ENCODE data around the gene SYK.

The SYK gene

DNA sequence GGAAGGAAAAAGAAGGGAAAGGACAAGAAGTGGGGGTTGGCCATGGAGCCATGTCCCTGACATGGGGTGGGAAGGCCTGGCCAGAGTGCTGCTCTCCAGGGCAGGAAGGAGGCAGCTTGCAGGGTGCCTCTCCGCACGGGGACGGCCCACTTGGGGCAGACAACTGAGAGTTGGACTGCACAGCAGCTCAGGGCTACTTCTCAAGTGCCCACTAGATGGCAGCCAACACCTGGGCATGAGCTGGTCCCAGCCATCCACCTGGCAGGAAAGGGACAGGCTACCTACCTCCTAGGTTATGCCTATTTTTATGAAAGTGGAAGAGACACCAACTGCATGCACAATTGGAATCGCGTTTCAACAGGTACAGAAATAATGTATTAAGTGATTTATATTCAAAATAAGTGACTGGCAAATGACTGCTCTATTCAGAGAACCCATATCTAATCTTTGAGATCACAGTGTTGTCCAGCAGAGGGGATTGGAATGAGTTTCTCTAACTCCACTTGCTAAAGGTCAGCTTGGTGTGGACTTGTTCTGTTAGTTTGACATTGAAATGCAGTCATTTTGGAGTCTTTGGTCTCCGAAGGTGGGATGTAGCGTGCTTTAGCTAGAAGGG lies 113.4 kb downstream of the SYK start:
- H3K36me3 ChIP-seq (ENCODE audit: insufficient read depth, low read length), result no peaks in the 10 kb centered on the region
- H3K4me2 ChIP-seq (ENCODE audit: low read depth, low read length, poor library complexity, severe bottlenecking), result no peak overlapping the region
- H4K20me1 ChIP-seq (ENCODE audit: insufficient read depth, low read length, poor library complexity, severe bottlenecking), result no peaks in the 10 kb centered on the region
- no peak overlapping the region for H3K9ac ChIP-seq (ENCODE audit: low read depth, low read length, poor library complexity, severe bottlenecking)
- H3K27me3 ChIP-seq (ENCODE audit: insufficient read depth, low read length, poor library complexity, severe bottlenecking), result no peaks in the 10 kb centered on the region
- TF ChIP-seq, protein P1, sequence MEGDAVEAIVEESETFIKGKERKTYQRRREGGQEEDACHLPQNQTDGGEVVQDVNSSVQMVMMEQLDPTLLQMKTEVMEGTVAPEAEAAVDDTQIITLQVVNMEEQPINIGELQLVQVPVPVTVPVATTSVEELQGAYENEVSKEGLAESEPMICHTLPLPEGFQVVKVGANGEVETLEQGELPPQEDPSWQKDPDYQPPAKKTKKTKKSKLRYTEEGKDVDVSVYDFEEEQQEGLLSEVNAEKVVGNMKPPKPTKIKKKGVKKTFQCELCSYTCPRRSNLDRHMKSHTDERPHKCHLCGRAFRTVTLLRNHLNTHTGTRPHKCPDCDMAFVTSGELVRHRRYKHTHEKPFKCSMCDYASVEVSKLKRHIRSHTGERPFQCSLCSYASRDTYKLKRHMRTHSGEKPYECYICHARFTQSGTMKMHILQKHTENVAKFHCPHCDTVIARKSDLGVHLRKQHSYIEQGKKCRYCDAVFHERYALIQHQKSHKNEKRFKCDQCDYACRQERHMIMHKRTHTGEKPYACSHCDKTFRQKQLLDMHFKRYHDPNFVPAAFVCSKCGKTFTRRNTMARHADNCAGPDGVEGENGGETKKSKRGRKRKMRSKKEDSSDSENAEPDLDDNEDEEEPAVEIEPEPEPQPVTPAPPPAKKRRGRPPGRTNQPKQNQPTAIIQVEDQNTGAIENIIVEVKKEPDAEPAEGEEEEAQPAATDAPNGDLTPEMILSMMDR (conservative IDR thresholded peaks at IDR 0.05; ENCODE audit: low read length), result peak; percentile 91
- TF ChIP-seq EZH2phosphoT487 (IDR thresholded peaks at IDR 0.05; ENCODE audit: borderline replicate concordance), result no peak
- H3K9me2 ChIP-seq (replicated peaks; ENCODE audit: low read depth, low read length), result no peaks in the 10 kb centered on the region
- H3K4me3 ChIP-seq (ENCODE audit: low read length, poor library complexity, severe bottlenecking), result no peak overlapping the region
- H3K4me1 ChIP-seq (ENCODE audit: insufficient read depth, low read length, poor library complexity, severe bottlenecking), result no peaks in the 10 kb centered on the region
- H3F3A ChIP-seq (ENCODE audit: low read depth), result no peaks in the 10 kb centered on the region
- H3K9me3 ChIP-seq (ENCODE audit: insufficient read depth, low read depth, low read length), result no peaks in the 10 kb centered on the region
- H3K79me2 ChIP-seq (ENCODE audit: insufficient read depth, low read length), result no peaks in the 10 kb centered on the region
- no peak overlapping the region for H2AFZ ChIP-seq (ENCODE audit: low read length)

- no peaks in the 10 kb centered on the region for H3K4me1 ChIP-seq (ENCODE audit: insufficient read depth, low read length, poor library complexity, severe bottlenecking)
- H3K4me2 ChIP-seq (ENCODE audit: low read depth, low read length, poor library complexity, severe bottlenecking), result no peak overlapping the region
- no peaks in the 10 kb centered on the region for H3F3A ChIP-seq (ENCODE audit: low read depth)
- no peaks in the 10 kb centered on the region for H3K27me3 ChIP-seq (ENCODE audit: insufficient read depth, low read length, poor library complexity, severe bottlenecking)
- H3K9me3 ChIP-seq (ENCODE audit: insufficient read depth, low read depth, low read length), result no peaks in the 10 kb centered on the region
- no peak overlapping the region for H3K4me3 ChIP-seq (ENCODE audit: low read length, poor library complexity, severe bottlenecking)
- H3K9ac ChIP-seq (ENCODE audit: low read depth, low read length, poor library complexity, severe bottlenecking), result no peak overlapping the region
- TF ChIP-seq, protein P1 (conservative IDR thresholded peaks at IDR 0.05; ENCODE audit: low read length), result peak; percentile 59
- TF ChIP-seq EZH2phosphoT487 (IDR thresholded peaks at IDR 0.05; ENCODE audit: borderline replicate concordance), result no peak
- H3K9me2 ChIP-seq (replicated peaks; ENCODE audit: low read depth, low read length), result no peaks in the 10 kb centered on the region
- H3K79me2 ChIP-seq (ENCODE audit: insufficient read depth, low read length), result no peaks in the 10 kb centered on the region
- no peaks in the 10 kb centered on the region for H3K36me3 ChIP-seq (ENCODE audit: insufficient read depth, low read length)
- no peaks in the 10 kb centered on the region for H4K20me1 ChIP-seq (ENCODE audit: insufficient read depth, low read length, poor library complexity, severe bottlenecking)
- H2AFZ ChIP-seq (ENCODE audit: low read length), result no peak overlapping the region
These were observed 114.1 kb downstream of the SYK start for GRCh38 chr9:90915693-90916092.

GRCh38 chr9:90916147-90916734 lies 114.6 kb downstream of the SYK start:
- Histone ChIP-seq H3K4me3 (ENCODE audit: low read length, poor library complexity, severe bottlenecking) (no peak overlapping the region), H3K27me3 (ENCODE audit: insufficient read depth, low read length, poor library complexity, severe bottlenecking) (no peaks in the 10 kb centered on the region), H3K4me1 (ENCODE audit: insufficient read depth, low read length, poor library complexity, severe bottlenecking) (no peaks in the 10 kb centered on the region), H3K9ac (ENCODE audit: low read depth, low read length, poor library complexity, severe bottlenecking) (no peak overlapping the region), H4K20me1 (ENCODE audit: insufficient read depth, low read length, poor library complexity, severe bottlenecking) (no peaks in the 10 kb centered on the region), H3K9me2 (replicated peaks; ENCODE audit: low read depth, low read length) (no peaks in the 10 kb centered on the region), H3K79me2 (ENCODE audit: insufficient read depth, low read length) (no peaks in the 10 kb centered on the region), H2AFZ (ENCODE audit: low read length) (no peak overlapping the region), H3K36me3 (ENCODE audit: insufficient read depth, low read length) (no peaks in the 10 kb centered on the region), H3K9me3 (ENCODE audit: insufficient read depth, low read depth, low read length) (no peaks in the 10 kb centered on the region), H3F3A (ENCODE audit: low read depth) (no peaks in the 10 kb centered on the region), H3K4me2 (ENCODE audit: low read depth, low read length, poor library complexity, severe bottlenecking) (no peak overlapping the region)
- TF ChIP-seq, protein P1 (conservative IDR thresholded peaks at IDR 0.05; ENCODE audit: low read length), result no peak
- TF ChIP-seq EZH2phosphoT487 (IDR thresholded peaks at IDR 0.05; ENCODE audit: borderline replicate concordance), result no peak
